Glutamatergic neuron (in vitro differentiated cells): ENCODE measurements around the gene TLDC2. TPM values are rescaled to one million over a fixed set of nuclear protein-coding genes. Genes with fewer than 3 reads are reported as not detected.

Experiments used
- DNase-seq: peaks from one replicate; pipeline ENCODE4 v3.0.0; 2022
- H3K27ac Mint-ChIP-seq: one replicate; pipeline ENCODE4 v1.8.0; 2020; ENCODE audit warnings: mild to moderate bottlenecking, mixed read lengths, inconsistent platforms; ENCODE audit not compliant: unreplicated experiment
- H3K27me3 Mint-ChIP-seq: one replicate; pipeline ENCODE4 v1.8.0; 2020; ENCODE audit warnings: mild to moderate bottlenecking, moderate library complexity, mixed read lengths, inconsistent platforms; ENCODE audit not compliant: unreplicated experiment
- H3K36me3 Mint-ChIP-seq: one replicate; pipeline ENCODE4 v1.8.0; 2020; ENCODE audit warnings: mild to moderate bottlenecking, mixed read lengths, inconsistent platforms; ENCODE audit not compliant: unreplicated experiment
- H3K4me1 Mint-ChIP-seq: one replicate; pipeline ENCODE4 v1.8.0; 2020; ENCODE audit warnings: mild to moderate bottlenecking, low read depth, mixed read lengths, inconsistent platforms; ENCODE audit not compliant: unreplicated experiment
- H3K4me3 Mint-ChIP-seq: one replicate; pipeline ENCODE4 v1.8.0; 2020; ENCODE audit warnings: mild to moderate bottlenecking, mixed read lengths, inconsistent platforms; ENCODE audit not compliant: unreplicated experiment
- H3K9me3 Mint-ChIP-seq: one replicate; pipeline ENCODE4 v1.8.0; 2020; ENCODE audit warnings: mild to moderate bottlenecking, moderate library complexity, mixed read lengths, inconsistent platforms; ENCODE audit not compliant: unreplicated experiment
- CTCF ChIP-seq: fragments of 200-600 bp; sonication (generic); IDR thresholded peaks from one replicate; pipeline ENCODE4 v1.5.0; 2021; ENCODE audit not compliant: partially characterized antibody, unreplicated experiment
- long read RNA-seq: library from polyadenylated mRNA; unstranded; transcript quantifications from one replicate; pipeline ENCODE4 v2.0.0, GENCODE V29; 2020; ENCODE audit not compliant: unreplicated experiment
- total RNA-seq: library from RNA; stranded (reverse); fragmentation: NEBNext Ultra II Directional; extraction: Animal tissue kit (Norgen Biotek cat#: 25700); gene quantifications from one replicate; pipeline ENCODE4 v1.2.1, GENCODE V29; 2021; ENCODE audit not compliant: unreplicated experiment

TLDC2 gene
- total RNA-seq: not detected
- long read RNA-seq: 0 reads

DNA sequence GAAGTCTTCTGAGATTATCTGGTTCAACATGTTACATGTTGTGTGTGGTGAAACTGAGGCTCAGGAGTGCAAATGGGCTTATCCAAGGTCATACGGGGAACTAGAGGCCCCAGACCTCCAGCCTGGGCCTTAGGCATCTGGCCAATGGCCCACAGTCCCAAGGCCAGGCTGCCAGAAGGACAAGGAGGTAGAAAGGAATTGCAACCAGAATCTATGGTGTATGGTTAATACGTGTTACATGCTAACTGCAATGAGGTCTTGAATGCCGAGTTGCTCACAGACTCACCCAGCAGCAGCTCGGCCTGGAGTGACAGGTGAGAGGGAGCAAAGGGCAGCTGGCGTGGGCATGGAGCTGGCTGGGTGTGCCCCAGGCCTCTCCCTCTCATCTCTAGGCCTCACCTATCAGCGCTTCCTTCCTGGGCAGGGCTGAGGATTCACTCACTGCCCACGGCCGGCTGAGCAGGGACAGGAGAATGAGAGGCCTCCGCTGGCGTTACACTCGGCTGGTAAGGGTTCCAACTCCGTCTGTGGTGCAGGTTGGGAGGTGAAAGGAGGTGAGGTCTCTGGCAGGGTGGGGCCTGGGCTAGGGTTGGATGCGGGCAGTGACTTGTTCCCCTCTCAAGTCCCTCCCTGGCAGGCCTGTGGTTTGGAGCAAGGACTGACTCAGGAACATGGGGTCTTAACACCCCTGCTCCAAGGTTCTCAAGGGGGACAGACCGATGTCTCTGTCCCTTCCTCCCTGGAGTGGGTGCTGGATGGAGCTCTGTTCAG, at the start of gene TLDC2:
TSS of gene TLDC2 (plus strand) at position 437 of the 771 bp plus-strand sequence. CDS start at position 474, 37 bp downstream.
- Mint-ChIP-seq H3K36me3 (no peaks in the 10 kb centered on the region), H3K9me3 (no peaks in the 10 kb centered on the region), H3K27ac (no peak within 1 kb of the TSS), H3K27me3 (peaks cover 1% of the 10 kb centered on the region), H3K4me3 (no peak within 1 kb of the TSS), H3K4me1 (no peaks in the 10 kb centered on the region)
- no peak for TF ChIP-seq CTCF
- DNase-seq: no peak

DNA sequence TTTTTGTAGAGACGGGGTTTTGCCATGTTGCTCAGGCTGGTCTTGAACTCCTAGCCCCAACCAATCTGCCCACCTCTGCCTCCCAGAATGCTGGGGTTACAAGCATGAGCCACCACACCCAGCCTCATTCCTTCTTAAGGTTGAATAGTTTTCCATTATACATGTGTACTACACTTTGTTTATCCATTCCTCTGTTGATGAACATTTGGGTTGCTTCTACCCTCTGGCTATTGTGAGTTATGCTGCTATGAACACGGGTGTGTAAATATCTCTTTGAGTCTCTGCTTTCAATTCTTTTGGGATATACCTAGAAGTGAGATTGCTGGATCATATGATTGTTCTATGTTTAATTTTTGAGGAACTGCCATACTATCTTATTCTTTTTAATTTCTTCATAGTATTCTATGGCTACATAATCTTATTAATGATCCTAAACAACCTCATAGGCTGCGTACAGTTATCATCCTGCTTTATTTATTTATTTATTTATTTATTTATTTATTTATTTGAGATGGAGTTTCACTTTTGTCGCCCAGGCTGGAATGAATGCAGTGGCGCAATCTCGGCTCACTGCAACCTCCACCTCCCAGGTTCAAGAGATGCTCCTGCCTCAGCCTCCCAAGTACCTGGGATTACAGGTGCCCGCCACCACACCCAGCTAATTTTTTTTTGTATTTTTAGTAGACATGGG, 49.2 kb upstream of the TLDC2 start:
- Mint-ChIP-seq H3K4me1 (peaks cover 9% of the 10 kb centered on the region), H3K4me3 (no peak overlapping the region), H3K9me3 (peaks cover 2% of the 10 kb centered on the region), H3K27me3 (peaks cover 6% of the 10 kb centered on the region), H3K27ac (no peak overlapping the region), H3K36me3 (no peaks in the 10 kb centered on the region)
- DNase-seq: no peak
- no peak for TF ChIP-seq CTCF

DNA sequence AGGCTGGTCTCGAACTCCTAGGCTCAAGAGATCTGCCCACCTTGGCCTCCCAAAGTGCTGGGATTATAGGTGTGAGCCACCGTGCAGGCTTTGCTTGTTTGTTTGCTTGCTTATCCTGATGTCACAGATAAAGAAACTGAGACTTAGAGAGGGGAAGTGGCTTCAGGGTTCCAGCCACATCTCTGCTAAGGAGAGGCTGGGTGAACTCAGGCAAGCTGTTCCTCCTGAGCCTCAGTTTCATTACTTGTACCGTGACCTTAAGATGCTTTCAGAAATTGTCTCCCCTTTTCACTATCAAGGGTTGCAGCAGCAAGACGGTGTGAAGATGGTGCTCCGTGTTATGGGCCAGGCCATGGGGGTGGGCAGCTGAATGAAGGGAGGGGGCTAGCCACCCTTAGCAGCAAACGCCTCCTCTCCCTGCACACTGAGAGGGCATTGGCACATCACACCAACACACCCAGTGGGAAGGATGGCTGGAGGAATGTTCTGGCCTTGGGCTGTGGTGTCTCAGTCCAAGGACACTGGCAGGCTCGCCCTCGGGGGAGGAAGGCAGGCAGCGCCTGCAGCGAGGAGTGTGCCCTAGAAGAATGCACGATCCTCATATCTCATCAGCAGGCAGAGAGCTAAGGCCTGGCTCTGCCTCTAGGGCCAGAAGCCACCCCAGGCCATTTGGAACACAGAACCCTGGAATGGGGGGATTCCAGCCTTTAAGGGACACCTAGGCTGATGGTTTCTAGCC, 48.2 kb upstream of the TLDC2 start:
- TF ChIP-seq CTCF: no peak
- no peak for DNase-seq
- no peak overlapping the region for H3K4me3 Mint-ChIP-seq
- H3K27me3 Mint-ChIP-seq: peaks cover 8% of the 10 kb centered on the region
- no peaks in the 10 kb centered on the region for H3K36me3 Mint-ChIP-seq
- peaks cover 7% of the 10 kb centered on the region for H3K4me1 Mint-ChIP-seq
- H3K27ac Mint-ChIP-seq: no peak overlapping the region
- peaks cover 2% of the 10 kb centered on the region for H3K9me3 Mint-ChIP-seq

- Mint-ChIP-seq H3K36me3 (no peaks in the 10 kb centered on the region), H3K4me1 (peaks cover 6% of the 10 kb centered on the region), H3K4me3 (no peak overlapping the region), H3K27me3 (peaks cover 5% of the 10 kb centered on the region), H3K27ac (no peak overlapping the region), H3K9me3 (peaks cover 2% of the 10 kb centered on the region)
- no peak for TF ChIP-seq CTCF
- no peak for DNase-seq
Observed at GRCh38 chr20:36830791-36831691, 44.9 kb upstream of the TLDC2 start.
